CD4-positive, CD25-positive, alpha-beta regulatory T cell (primary cell): Measurements from ENCODE around the gene TRAF3. TPM values are rescaled to one million over a fixed set of nuclear protein-coding genes. Genes with fewer than 3 reads are reported as not detected.
"Not testable (repeated sequence)": the region's sequence is repeated elsewhere in the genome, so short reads cannot be mapped to it uniquely, and the experiment has no call there.

Experiments used
- ATAC-seq, 2 donors: fragments of 150-1000 bp; cut with Tn5 transposase; one replicate each; pipeline ENCODE4 v1.10.0; 2021; ENCODE audit warnings: low read depth in 2 of 2, moderate number of reproducible peaks in 2 of 2, moderate library complexity in 1 of 2
- DNase-seq, 3 donors: peaks; one replicate each; pipeline versions ENCODE4 v3.0.0 to v3.0.0-alpha.2; 2012 to 2022; ENCODE audit warnings: mixed read lengths in 1 of 3
- H3K27ac ChIP-seq: one replicate; pipeline ENCODE4 v1.7.0; 2013; ENCODE audit warnings: mild to moderate bottlenecking, low read length; ENCODE audit not compliant: insufficient read depth, poor library complexity, severe bottlenecking
- H3K27me3 ChIP-seq: one replicate; pipeline ENCODE4 v1.7.0; 2013; ENCODE audit warnings: low read length; ENCODE audit not compliant: control insufficient read depth, insufficient read depth
- H3K36me3 ChIP-seq: one replicate; pipeline ENCODE4 v1.7.0; 2013; ENCODE audit warnings: mild to moderate bottlenecking, low read length, moderate library complexity; ENCODE audit not compliant: control insufficient read depth, insufficient read depth
- H3K4me1 ChIP-seq: 2 replicates; pipeline ENCODE4 v1.7.0; 2013; ENCODE audit warnings: mild to moderate bottlenecking, low read length; ENCODE audit not compliant: insufficient read depth, control insufficient read depth, poor library complexity, severe bottlenecking
- H3K4me3 ChIP-seq: one replicate; pipeline ENCODE4 v1.7.0; 2013; ENCODE audit warnings: low read depth, mild to moderate bottlenecking, low read length, moderate library complexity
- H3K9me3 ChIP-seq, 2 experiments: 1 replicate in 1 of 2; 2 replicates in 1 of 2; pipeline ENCODE4 v1.7.0; 2013; ENCODE audit warnings: low read length in 2 of 2, mild to moderate bottlenecking in 1 of 2, moderate library complexity in 1 of 2; ENCODE audit not compliant: control insufficient read depth in 2 of 2
- H3K27ac Mint-ChIP-seq, 3 donors: one replicate each; pipeline ENCODE4 v1.8.0; 2020 to 2022; ENCODE audit warnings: mild to moderate bottlenecking in 3 of 3, mixed read lengths in 3 of 3, moderate library complexity in 2 of 3
- H3K27me3 Mint-ChIP-seq: one replicate; pipeline ENCODE4 v1.8.0; 2022; ENCODE audit warnings: mild to moderate bottlenecking, mixed read lengths
- H3K36me3 Mint-ChIP-seq: one replicate; pipeline ENCODE4 v1.8.0; 2020; ENCODE audit warnings: mixed read lengths
- H3K4me1 Mint-ChIP-seq, 4 donors: one replicate each; pipeline ENCODE4 v1.8.0; 2020 to 2022; ENCODE audit warnings: mixed read lengths in 4 of 4, mild to moderate bottlenecking in 1 of 4
- H3K4me3 Mint-ChIP-seq, 4 donors: one replicate each; pipeline ENCODE4 v1.8.0; 2020 to 2022; ENCODE audit warnings: mild to moderate bottlenecking in 4 of 4, mixed read lengths in 4 of 4, moderate library complexity in 3 of 4
- H3K9me3 Mint-ChIP-seq, 7 donors: one replicate each; pipeline ENCODE4 v1.8.0; 2020 to 2022; ENCODE audit warnings: mixed read lengths in 7 of 7, mild to moderate bottlenecking in 3 of 7, moderate library complexity in 2 of 7
- polyA plus RNA-seq, 4 donors: library from polyadenylated mRNA; unstranded; fragments of 300-500 nt; fragmentation: Illumina TruSeq; gene quantifications; one replicate each; pipeline ENCODE4 v1.2.3, GENCODE V29; 2021
- total RNA-seq: library from RNA; stranded (reverse); gene quantifications from one replicate; pipeline ENCODE4 v1.2.3, GENCODE V29; 2022

Gene TRAF3
- total and polyA plus RNA-seq, 5 donors from 2014 or later = 17.7 to 71.2 (median 22.5) TPM

GRCh38 chr14:102889615-102890014 is 112.4 kb downstream of the TRAF3 start:
- Mint-ChIP-seq H3K36me3 (peaks cover 47% of the 10 kb centered on the region), H3K4me3 (no peak overlapping the region), H3K27ac (peak overlapping the region in 1 of 3 donors; percentile 3), H3K4me1 (peaks cover 0 to 13% (median 0%) of the 10 kb centered on the region in 4 donors), H3K9me3 (no peaks in the 10 kb centered on the region), H3K27me3 (no peaks in the 10 kb centered on the region)
- H3K36me3 ChIP-seq = peaks cover 81% of the 10 kb centered on the region
- ATAC-seq = no peak
- no peaks in the 10 kb centered on the region for H3K27me3 ChIP-seq
- DNase-seq = no peak
- no peaks in the 10 kb centered on the region for H3K9me3 ChIP-seq
- no peak overlapping the region for H3K27ac ChIP-seq
- no peak overlapping the region for H3K4me3 ChIP-seq
- H3K4me1 ChIP-seq = no peaks in the 10 kb centered on the region

- H3K4me1 ChIP-seq = no peaks in the 10 kb centered on the region
- no peaks in the 10 kb centered on the region for H3K9me3 Mint-ChIP-seq
- no peaks in the 10 kb centered on the region for H3K9me3 ChIP-seq
- H3K36me3 ChIP-seq = peaks cover 82% of the 10 kb centered on the region
- no peaks in the 10 kb centered on the region for H3K27me3 ChIP-seq
- H3K4me3 ChIP-seq = no peak overlapping the region
- ATAC-seq = no peak
- no peak overlapping the region for H3K27ac ChIP-seq
- no peak for DNase-seq
- peaks cover 0 to 13% (median 0%) of the 10 kb centered on the region in 4 donors for H3K4me1 Mint-ChIP-seq
- peaks cover 50% of the 10 kb centered on the region for H3K36me3 Mint-ChIP-seq
- H3K27ac Mint-ChIP-seq = no peak overlapping the region
- no peaks in the 10 kb centered on the region for H3K27me3 Mint-ChIP-seq
- H3K4me3 Mint-ChIP-seq = no peak overlapping the region
Measured at GRCh38 chr14:102891111-102891510, 113.9 kb downstream of the TRAF3 start.

GRCh38 chr14:102891556-102891955 is 114.3 kb downstream of the TRAF3 start:
- peak overlapping the region in 1 of 3 donors; percentile 26 for H3K27ac Mint-ChIP-seq
- no peak overlapping the region for H3K4me3 ChIP-seq
- no peaks in the 10 kb centered on the region for H3K27me3 Mint-ChIP-seq
- peaks cover 48% of the 10 kb centered on the region for H3K36me3 Mint-ChIP-seq
- peaks cover 0 to 13% (median 0%) of the 10 kb centered on the region in 4 donors for H3K4me1 Mint-ChIP-seq
- H3K4me1 ChIP-seq = no peaks in the 10 kb centered on the region
- ATAC-seq (no peak), DNase-seq (no peak)
- no peak overlapping the region for H3K27ac ChIP-seq
- peaks cover 82% of the 10 kb centered on the region for H3K36me3 ChIP-seq
- no peaks in the 10 kb centered on the region for H3K9me3 Mint-ChIP-seq
- H3K4me3 Mint-ChIP-seq = no peak overlapping the region
- no peaks in the 10 kb centered on the region for H3K9me3 ChIP-seq
- H3K27me3 ChIP-seq = no peaks in the 10 kb centered on the region

- Histone ChIP-seq H3K4me1 (no peaks in the 10 kb centered on the region), H3K27me3 (no peaks in the 10 kb centered on the region), H3K9me3 (no peaks in the 10 kb centered on the region), H3K36me3 (peaks cover 82% of the 10 kb centered on the region), H3K4me3 (no peak overlapping the region), H3K27ac (no peak overlapping the region)
- no peak for ATAC-seq
- no peak for DNase-seq
- Mint-ChIP-seq H3K27ac (no peak overlapping the region), H3K4me1 (peaks cover 0 to 13% (median 0%) of the 10 kb centered on the region in 4 donors), H3K27me3 (no peaks in the 10 kb centered on the region), H3K4me3 (no peak overlapping the region), H3K36me3 (peaks cover 44% of the 10 kb centered on the region), H3K9me3 (no peaks in the 10 kb centered on the region)
Measured at GRCh38 chr14:102892651-102893050, 115.4 kb downstream of the TRAF3 start.

GRCh38 chr14:102893452-102893851 is 116.2 kb downstream of the TRAF3 start:
- H3K9me3 ChIP-seq = no peaks in the 10 kb centered on the region
- peaks cover 42% of the 10 kb centered on the region for H3K36me3 Mint-ChIP-seq
- no peak for ATAC-seq
- peaks cover 84% of the 10 kb centered on the region for H3K36me3 ChIP-seq
- H3K4me1 ChIP-seq = no peaks in the 10 kb centered on the region
- H3K4me1 Mint-ChIP-seq = peaks cover 0 to 13% (median 2%) of the 10 kb centered on the region in 4 donors
- H3K9me3 Mint-ChIP-seq = no peaks in the 10 kb centered on the region
- H3K27ac Mint-ChIP-seq = peak overlapping the region in 1 of 3 donors; percentile 38
- H3K27me3 Mint-ChIP-seq = no peaks in the 10 kb centered on the region
- no peak overlapping the region for H3K4me3 ChIP-seq
- H3K27ac ChIP-seq = no peak overlapping the region
- no peak for DNase-seq
- H3K27me3 ChIP-seq = no peaks in the 10 kb centered on the region
- H3K4me3 Mint-ChIP-seq = no peak overlapping the region

- H3K4me1 Mint-ChIP-seq = peaks cover 5 to 17% (median 8%) of the 10 kb centered on the region in 4 donors
- ATAC-seq, H3K27me3 ChIP-seq, H3K27ac ChIP-seq, H3K4me3 ChIP-seq, H3K4me3 Mint-ChIP-seq, DNase-seq, H3K9me3 Mint-ChIP-seq, H3K4me1 ChIP-seq, H3K9me3 ChIP-seq, H3K27me3 Mint-ChIP-seq: not testable (repeated sequence)
- peaks cover 34% of the 10 kb centered on the region for H3K36me3 Mint-ChIP-seq
- peaks cover 67% of the 10 kb centered on the region for H3K36me3 ChIP-seq
- peak overlapping the region in 1 of 3 donors; percentile 20 for H3K27ac Mint-ChIP-seq
Measured at GRCh38 chr14:102896735-102897134, 119.5 kb downstream of the TRAF3 start.

- H3K36me3 Mint-ChIP-seq = peaks cover 31% of the 10 kb centered on the region
- H3K4me1 Mint-ChIP-seq = peaks cover 4 to 17% (median 8%) of the 10 kb centered on the region in 4 donors
- peaks cover 66% of the 10 kb centered on the region for H3K36me3 ChIP-seq
- no peak overlapping the region for H3K4me3 Mint-ChIP-seq
- peak overlapping the region in 2 of 3 donors; percentile 60 to 82 for H3K27ac Mint-ChIP-seq
- H3K27me3 Mint-ChIP-seq = no peaks in the 10 kb centered on the region
- no peaks in the 10 kb centered on the region for H3K9me3 ChIP-seq
- ATAC-seq = no peak
- no peaks in the 10 kb centered on the region for H3K4me1 ChIP-seq
- no peak overlapping the region for H3K4me3 ChIP-seq
- H3K9me3 Mint-ChIP-seq = no peaks in the 10 kb centered on the region
- no peak for DNase-seq
- H3K27ac ChIP-seq = no peak overlapping the region
- no peaks in the 10 kb centered on the region for H3K27me3 ChIP-seq
Measured at GRCh38 chr14:102897299-102898027, 120.2 kb downstream of the TRAF3 start.

GRCh38 chr14:102898298-102898697 is 121.0 kb downstream of the TRAF3 start:
- Histone ChIP-seq H3K36me3 (peaks cover 69% of the 10 kb centered on the region), H3K27ac (no peak overlapping the region)
- H3K4me3 Mint-ChIP-seq = no peak overlapping the region

More at GRCh38 chr14:102898298-102898697, 121.0 kb downstream of the TRAF3 start:
- Histone ChIP-seq H3K27me3 (no peaks in the 10 kb centered on the region), H3K9me3 (no peaks in the 10 kb centered on the region), H3K4me1 (no peaks in the 10 kb centered on the region), H3K4me3 (no peak overlapping the region)
- Mint-ChIP-seq H3K27ac (peak overlapping the region in 2 of 3 donors; percentile 48 to 82), H3K27me3 (no peaks in the 10 kb centered on the region), H3K4me1 (peaks cover 0 to 17% (median 8%) of the 10 kb centered on the region in 4 donors), H3K9me3 (no peaks in the 10 kb centered on the region), H3K36me3 (peaks cover 30% of the 10 kb centered on the region)
- ATAC-seq (no peak), DNase-seq (no peak)
